Right kidney (tissue), 1 donor: ENCODE data around the gene LSAMP.
"Not testable (repeated sequence)": the region's sequence is repeated elsewhere in the genome, so short reads cannot be mapped to it uniquely, and the experiment has no call there.

Source experiments
- DNase-seq: peaks from one replicate; pipeline ENCODE4 v3.0.0-alpha.2; 2016

LSAMP gene

DNA sequence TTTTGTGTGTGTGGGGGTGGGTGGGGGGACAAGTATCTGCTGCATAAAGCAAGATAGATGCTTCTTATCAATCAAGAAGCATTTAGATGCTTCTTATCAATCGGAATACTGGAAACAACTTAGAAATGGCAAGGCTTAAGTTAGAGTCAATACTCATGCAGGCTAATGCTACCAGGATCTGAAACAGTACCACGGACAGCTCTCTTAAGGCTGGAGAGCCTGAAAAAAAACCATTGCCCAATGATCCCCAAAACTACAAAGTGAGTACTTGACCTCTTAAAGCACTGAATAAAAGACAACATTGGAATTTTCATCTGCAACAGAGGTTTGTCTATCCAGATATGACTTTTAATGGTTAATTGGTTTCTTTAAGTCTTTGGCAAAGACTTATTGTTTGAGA is 559.7 kb downstream of the LSAMP start:
- DNase-seq: no peak

DNA sequence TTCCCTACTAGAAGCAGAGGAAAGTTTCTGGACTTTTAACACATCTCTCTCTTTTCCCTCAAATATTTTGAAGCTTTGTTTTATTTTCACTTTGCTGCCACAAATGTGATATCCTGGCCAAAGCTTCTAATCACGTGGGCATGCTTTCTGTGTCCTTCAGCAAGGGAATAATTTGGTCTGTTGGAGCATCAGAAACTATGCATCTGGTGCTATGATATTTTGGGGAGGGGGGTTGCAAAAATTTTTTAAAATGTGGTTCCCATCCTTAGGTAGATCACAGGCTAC is 567.7 kb downstream of the LSAMP start:
- DNase-seq: no peak

DNA sequence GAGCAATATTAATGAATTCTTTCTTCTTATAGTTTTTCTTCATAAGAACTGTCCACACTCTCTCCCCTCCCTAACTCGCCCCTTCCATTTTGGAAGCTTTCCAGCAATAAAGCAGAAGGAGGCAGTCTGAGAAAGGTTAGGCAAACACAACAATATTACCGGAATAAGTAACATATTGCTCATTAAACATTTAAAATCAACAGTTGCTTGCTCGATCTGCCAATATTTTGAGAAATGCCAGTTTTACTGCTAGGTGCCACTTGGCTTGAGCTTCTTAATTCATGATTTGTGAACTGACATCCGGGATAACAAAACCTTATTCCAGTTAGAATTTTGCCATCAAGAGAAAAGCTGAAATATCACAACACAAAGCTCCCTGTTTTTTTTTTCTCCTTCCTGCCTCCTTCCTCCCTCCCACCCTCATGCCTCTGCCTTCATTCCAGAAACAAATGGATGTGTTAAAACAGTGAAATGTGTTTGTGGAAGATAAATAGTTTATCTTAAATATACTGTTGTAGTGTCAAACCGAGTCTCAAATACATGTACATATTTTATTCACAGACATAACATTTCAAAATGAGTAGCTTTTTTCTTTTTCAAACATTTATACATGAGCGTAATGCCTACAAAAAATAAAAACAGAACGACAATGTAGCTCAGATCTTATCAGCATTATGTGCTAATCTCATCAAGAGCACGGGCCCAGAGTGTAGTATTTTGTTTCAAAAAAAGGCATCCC is 568.2 kb downstream of the LSAMP start:
- DNase-seq: peak; percentile 18

DNA sequence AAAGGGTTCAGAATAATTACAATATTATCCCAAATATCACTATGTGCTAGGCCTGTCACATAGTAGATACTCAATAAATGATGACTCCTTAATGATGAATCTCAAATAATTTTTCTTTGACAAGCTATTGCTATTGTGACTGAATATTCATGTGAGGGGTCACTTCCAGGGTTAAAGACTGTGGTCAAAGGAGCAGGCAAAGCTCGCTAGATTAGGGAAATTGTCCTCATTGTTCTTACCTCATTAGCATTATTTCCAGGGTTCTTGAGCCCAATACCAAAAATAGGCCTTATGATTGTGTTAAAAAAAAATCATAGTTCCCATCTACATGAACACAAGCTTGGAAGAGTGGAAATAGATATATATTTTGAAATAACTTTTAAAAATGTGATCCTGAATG is 569.8 kb downstream of the LSAMP start:
- DNase-seq: no peak

DNA sequence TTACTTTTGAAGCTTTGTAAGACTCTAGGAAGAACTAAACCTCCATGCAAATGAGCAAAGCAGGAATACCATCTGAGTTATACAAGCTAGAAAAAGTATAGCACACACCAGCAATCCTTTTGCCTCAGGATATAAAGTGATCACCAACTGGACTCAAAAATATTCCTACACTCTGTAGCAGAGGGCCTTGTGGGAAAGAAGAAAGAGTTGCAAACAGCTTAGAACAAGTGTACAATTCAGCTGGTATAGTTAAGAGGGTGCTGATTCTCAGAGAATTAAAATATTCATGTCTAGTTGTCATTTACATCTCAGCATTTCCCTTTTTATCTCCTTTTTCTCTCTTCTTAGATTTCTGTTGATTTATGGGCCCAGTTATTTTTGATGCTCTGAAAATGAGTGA is 573.6 kb downstream of the LSAMP start:
- DNase-seq: no peak

DNA sequence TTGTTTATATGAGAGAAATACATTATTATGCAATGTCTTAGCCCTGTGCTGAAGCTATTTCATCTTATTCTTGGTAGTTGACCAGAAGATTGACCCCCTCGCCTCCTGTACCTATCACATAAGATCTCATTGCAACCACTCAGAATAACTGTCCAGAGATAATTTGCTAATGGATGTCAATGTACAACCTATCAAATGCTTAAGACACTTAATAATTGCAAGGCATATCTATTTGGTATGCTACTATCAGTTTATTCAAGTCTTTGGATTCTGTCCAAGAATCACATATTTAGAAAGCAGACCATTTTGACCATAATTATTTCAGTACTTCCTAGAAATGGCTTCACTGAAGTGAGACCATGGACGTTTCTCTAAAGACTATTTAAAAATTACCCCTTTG is 580.4 kb downstream of the LSAMP start:
- DNase-seq: no peak

DNA sequence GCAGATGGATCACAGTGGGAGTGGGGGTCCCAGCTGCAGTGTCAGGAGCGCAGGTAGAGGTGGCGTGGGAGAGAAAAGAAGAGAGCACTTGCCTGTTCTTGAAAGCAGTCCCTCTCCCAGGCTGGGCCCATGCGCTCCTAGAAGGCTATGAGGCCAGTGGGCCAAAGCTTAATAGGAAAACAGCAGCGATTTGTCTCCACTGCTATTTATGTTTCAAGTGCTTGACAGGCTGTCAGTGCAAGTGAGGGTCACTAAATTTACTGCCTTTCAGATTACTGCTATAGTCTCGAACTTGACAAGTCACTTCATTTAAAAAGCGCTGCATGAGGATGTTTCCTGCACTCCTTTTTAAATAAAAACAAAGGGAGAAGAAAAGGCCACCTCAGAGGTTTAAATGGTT is 582.4 kb downstream of the LSAMP start:
- no peak for DNase-seq

DNA sequence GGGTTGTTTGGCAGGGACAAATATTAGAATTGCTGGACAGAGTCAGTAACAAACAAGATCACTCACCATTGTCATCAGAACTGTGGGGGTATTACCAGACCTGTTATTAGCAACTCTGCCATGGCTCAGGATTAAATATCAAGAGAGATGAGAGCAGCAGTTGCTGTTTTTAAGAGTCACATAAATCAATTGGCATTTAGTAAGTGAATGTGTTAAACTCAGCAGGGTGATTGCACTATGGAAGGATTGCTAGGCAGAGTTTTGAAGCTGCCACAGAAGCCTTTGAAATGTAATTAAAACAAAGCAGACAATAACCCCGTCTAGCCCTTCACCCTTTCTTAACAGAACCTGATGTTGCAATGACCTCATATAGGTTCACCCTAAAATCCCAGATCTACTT is 583.2 kb downstream of the LSAMP start:
- no peak for DNase-seq

DNA sequence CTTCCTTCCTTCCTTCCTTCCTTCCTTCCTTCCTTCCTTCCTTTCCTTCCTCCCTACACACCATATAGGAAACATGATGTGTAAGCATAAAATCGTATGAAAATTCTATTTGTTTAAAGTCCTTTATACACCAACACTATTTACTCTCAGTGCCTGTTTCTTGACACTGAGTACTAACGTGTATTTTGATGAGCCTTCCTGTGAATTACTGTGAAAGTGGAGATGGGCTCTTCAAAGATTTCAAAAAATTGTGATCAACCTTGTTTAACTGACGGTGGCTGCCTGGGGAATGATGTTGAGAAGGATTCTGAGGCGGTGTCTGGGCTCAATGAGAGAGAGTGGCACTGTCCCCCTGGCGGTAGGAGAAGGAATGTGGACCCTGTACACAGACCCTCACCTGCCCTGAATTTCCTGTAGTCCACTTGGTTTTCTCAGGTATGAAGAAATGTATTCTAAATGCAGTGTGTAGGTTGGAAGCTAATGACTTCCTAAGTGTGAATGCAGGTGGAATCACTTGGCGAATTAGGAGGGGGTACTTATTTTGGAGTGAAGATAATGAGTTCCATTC is 584.0 kb downstream of the LSAMP start:
- no peak for DNase-seq

DNA sequence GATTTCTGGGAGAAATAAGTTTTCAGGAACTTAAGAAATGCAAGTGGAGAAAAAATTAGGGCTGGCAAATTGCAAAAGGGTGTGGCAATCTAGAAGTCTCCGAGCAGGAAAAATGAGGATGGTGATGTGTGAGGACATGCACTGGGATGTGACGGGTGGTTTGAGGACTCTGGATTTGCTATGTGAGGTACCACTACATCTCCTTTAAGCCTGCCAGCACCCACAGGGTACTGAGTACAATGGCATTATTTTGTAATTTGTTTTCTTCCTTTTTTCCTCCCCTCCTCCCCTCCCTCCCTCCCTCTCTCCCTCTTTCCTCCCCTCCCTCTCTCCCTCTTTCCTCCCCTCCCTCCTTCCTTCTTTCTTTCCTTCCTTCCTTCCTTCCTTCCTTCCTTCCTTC is 584.5 kb downstream of the LSAMP start:
- no peak for DNase-seq

DNA sequence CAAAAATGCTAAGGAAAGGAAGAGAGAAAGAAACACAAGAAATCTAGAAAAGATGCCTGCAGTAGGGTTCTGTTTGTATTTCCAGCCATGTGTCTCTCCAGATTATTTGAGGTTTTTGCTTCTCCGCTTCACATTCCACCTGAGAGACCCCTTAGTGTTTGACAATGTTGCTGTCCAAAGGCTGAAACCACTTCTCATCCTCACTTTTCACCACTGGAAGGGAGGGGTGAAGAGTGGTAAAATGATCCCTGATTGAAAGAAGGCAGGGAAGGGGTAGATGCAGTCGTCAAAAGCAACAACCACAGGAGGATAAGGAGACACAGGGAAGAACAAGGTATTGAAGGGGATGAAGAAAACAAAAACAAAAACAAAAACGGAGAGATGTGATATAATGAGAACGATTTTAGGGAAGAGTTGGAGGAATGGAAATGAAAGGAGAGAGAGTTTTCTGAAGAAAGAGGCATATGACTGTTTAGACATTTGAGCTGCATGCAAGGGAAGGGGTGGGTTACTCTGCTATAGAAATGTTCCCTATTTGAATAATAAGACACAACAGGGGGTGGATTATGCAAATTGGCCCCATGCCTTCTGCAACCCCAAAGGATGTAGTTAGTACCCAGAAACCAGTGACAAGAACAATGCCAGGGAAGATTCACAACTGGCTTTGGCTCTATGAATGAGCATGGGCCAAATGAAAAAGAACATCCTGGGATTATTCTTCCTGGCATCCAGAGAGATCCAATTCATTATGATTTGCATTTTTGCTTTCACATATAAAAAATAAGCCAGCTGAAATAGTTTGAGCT is 586.1 kb downstream of the LSAMP start:
- no peak for DNase-seq

DNA sequence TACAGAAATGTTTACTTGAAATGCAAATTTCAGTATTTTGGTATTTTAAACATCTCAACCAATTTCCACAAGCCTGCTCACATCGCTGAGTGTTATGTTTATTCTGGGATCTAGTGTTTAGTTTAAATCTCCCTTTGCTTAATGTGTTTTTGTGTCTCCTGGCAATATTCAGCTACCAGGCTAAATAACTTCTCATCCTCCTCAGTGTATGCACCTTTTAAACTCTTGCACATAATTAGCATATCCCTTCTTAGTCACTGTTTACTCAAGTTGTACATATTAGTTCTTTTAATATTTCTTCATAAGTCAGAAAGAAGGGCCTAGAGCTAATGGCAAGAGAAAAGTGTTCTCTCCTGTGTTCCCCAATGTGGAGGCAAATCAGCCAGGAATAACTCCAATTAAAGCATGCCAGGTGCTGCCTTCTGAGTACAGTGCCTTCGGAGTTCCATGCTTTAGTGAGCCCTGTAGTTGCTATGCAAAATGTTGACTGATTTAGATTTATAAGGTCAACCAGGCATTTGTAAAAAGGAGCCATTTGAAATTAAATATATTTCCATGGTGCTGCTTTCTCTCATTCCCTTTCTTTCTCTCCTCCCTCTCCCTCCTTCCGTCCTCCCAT is 587.7 kb downstream of the LSAMP start:
- DNase-seq: no peak

DNA sequence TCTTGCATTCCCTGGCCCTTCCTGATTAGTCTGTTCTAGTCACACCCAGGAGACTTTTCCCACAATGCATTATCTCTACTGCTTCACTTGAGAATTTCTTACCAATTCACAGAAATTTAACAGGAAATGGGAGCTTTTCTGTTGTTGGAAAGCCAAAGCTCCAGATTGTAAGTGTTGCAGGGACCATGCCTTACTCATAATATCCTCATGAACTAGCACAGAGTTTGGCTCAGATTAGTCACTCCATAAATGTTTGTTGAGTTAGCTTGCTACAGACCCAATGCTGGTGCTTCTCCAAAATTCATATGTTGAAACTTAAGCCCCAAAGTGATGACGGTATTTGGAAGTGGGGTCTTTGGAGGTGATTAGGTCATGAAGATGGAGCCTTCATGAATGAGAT is 589.4 kb downstream of the LSAMP start:
- no peak for DNase-seq

DNA sequence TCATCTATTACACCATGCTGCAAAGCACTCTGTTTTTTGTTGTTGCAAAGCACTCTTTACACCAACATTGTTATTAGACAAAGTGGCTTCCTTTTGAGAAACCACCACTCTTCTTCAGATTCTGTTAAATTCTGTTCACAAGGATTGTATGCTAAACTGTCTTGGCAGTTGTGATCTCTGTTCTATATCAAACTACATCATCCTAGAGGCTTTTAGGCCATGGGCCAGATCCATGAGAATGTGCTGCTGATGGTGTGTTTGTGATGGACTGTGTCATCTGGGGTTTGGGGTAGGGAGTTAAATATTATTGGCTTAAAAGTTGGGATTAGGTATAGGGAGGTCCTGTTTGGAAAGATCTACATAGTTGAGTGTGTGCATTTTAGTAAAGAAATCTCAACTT is 592.2 kb downstream of the LSAMP start:
- DNase-seq: no peak

DNA sequence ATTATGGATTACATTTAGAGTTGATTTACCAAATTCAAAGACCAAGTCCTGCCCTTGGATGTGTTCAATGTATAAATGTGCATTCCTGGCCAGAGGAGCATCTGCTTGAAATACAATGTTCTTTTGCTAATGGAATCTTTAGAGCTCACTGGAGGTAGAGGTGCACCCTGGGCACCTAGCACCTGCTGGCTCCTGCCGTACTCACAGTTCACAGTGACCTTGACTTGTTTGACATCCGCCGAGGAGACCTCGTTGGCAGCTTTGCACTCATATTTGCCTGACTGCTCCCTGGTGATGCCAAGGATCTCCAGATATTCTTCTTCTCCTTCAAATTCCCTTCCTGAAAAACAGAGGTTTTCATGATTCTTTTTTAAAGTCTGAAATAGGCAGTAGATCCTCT is 593.0 kb downstream of the LSAMP start:
- no peak for DNase-seq

DNA sequence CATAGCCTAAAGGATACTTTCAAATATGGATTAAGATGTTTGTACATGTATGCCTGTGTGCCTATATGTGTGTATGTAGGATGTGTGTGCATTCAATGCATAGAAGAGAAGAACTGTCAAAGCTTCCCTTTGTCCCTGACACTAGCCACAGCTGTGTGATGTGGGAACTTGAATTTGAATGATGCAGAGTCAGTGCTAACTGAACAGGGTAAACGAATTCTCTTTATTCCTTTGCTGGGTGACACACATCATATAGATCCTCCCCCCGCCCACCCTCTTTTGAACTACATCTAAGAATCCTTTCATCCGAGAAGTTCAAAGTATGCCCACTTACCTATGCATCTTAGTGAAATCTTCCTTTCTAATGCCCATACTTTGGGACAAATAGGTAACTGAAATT is 593.7 kb downstream of the LSAMP start:
- no peak for DNase-seq

DNA sequence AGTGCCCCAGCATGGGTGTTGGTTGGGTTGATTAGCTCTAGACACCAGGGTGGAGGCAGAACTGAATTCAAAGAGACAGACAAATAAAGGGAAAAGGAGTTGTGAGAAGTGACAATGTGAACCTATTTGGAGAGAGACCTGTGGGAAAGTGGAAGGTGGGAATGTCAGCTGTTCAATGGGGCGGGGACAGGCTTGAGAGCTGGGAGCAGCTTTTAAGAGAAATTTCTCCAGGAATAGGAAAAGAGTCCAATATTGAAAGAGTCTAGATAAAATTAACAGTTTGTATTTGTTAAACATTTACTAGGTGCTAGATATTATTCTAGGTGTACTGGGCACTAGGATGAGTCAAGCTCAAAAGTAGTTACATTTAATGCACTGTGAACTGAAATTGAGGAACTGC is 596.6 kb downstream of the LSAMP start:
- DNase-seq: no peak

DNA sequence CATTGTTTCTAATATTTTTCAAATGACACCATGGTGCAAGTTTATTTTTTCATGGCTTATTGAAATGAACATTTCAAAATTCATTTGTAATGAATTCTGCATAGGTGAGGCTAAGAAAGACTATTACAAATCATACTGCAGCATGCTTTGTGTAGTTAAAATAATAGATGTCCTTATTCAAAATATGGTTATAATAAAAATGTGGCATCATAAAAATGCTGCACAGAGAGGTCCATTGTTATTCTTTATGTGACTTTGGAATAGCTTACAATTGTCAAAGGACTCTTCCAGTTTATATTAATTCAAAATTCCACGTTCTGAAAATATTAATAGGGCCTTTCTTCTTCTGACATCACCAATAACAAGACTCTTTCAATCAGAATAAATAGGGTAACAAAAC is 599.3 kb downstream of the LSAMP start:
- no peak for DNase-seq

DNA sequence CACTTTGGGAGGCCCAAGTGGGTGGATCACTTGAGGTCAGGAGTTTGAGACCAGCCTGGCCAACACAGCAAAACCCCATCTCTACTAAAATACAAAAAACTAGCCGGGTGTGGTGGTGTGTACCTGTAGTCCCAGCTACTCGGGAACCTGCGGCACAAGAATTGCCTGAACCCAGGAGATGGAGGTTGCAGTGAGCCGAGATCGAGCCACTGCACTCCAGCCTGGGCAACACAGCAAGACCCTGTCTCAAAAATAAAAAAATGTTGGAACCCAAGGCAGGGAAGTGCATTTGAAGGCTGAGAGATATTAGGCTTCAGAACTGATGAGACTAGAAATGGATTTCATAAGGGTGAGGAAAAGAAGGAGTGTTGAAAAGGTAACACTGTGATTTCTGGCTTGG is 600.6 kb downstream of the LSAMP start:
- DNase-seq: not testable (repeated sequence)

DNA sequence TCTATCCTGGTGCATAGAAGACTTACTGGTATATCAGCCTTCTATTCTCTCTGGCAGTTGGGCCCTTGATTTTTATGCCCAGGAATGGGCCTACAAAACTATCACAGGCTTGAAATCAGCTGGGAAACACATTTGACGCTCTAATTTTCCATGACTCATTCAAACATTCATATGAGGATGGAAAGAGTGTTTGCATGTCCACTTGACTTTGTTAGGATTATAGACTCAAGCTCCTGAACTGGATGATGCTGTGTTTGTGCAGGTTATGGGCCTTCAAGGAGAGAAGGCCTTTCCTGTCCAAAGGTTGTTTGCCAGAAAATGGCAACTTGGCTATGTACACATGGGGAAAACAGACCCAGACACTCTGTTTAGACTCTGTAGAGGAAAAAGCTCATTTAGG is 602.1 kb downstream of the LSAMP start:
- DNase-seq: no peak

DNA sequence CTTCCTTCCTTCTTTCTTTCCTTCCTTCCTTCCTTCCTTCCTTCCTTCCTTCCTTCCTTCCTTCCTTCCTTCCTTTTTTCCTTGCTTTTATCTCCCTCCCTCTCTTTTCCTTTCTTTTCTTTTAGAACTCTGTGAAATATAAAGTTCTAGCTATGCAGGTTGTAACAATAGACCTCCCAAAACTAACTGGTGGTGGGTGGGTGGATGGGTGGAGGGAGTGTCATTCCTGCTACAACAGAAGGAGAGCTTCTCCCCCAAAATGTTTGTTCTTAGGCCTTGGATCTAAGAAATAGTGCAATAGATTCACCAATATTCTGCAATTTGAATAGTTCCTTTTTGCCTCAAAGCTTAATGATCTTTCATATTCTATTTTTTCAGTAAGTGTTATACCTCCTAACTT is 606.0 kb downstream of the LSAMP start:
- no peak for DNase-seq

DNA sequence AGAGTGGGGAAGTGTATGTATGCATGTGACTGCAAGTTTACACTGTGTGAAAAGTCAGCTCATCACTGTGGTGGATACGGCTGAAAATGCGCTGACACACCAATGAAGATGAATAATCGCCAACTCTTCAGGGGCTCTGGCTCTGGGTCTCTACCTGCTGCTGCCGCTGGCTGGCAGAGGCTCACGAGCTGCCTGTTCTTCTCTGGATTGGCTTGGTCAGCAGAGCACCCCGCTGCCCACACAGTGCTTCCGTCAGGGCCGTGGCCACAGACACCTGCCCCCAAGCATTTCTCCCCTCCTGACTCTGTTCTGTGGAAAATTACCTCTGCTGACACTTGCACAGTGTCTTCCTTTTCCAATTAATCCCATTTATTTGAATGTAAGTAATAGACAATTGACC is 606.5 kb downstream of the LSAMP start:
- no peak for DNase-seq

DNA sequence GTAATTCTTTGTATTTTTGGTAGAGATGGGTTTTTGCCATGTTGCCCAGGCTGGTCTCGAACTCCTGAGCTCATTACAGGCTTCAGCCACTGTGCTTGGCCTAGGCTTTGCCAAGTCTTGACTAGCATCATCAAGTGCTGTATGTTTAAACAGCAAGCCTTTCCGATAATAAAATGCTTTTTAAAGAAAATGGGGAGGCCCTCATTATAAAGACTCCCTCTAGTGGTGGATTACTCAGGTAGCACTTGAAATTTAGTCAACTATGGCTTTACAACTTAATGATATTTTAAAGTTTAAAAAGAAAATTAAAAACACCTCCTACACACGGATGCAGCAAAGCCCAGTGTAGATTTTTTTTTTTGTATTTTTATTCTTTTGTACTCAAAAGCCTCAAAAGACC is 608.3 kb downstream of the LSAMP start:
- no peak for DNase-seq

DNA sequence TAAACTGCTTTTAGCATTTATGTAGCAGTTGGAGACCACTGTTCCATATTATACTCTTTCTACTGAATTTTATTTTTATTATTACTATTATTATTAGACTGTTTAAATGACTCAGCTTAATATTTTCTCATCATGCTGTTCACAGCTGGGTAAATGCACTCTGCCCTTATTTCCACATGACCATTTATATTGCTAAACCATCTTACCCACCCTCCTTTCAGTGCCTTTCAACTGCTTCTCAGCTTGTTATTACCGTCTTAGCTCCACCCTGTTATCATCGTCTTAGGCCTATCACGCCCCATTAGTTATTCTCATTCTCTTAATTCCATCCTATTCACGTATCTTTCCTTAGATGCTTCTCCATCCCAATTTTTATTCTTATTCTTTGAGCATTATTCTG is 609.3 kb downstream of the LSAMP start:
- DNase-seq: no peak
